ENCODE data around the gene INTS13.
"Not testable (repeated sequence)": the region's sequence is repeated elsewhere in the genome, so short reads cannot be mapped to it uniquely, and the experiment has no call there.

INTS13 gene

GRCh38 chr12:26868447-26869103, 69.2 kb downstream of the INTS13 start:
- DNase-seq: no peak

- no peak for DNase-seq
Measured at GRCh38 chr12:26867080-26867479, 70.7 kb downstream of the INTS13 start.

GRCh38 chr12:26863515-26863914, 74.3 kb downstream of the INTS13 start:
- peak; percentile 4 for DNase-seq

GRCh38 chr12:26862787-26863186, 75.0 kb downstream of the INTS13 start:
- DNase-seq: not testable (repeated sequence)

GRCh38 chr12:26861690-26862089, 76.1 kb downstream of the INTS13 start:
- DNase-seq: no peak

GRCh38 chr12:26857465-26858176, 80.2 kb downstream of the INTS13 start:
- DNase-seq: no peak

GRCh38 chr12:26855337-26855736, 82.4 kb downstream of the INTS13 start:
- DNase-seq: no peak

All from EL (cell line).